Gastrocnemius medialis (tissue), 4 donors: Measurements from ENCODE around the gene RAB21. TPM values are rescaled to one million over a fixed set of nuclear protein-coding genes. Genes with fewer than 3 reads are reported as not detected.

Experiments used
- ATAC-seq, 2 donors: fragments of 150-250 bp; one replicate each; pipeline ENCODE4 v1.9.1; 2016
- DNase-seq, 2 donors: peaks; one replicate each; pipeline ENCODE4 v3.0.0-alpha.2; 2019
- H3K27ac ChIP-seq, 4 donors: fragments of 200-600 bp; sonication (generic); 1 replicate in 1 of 4; 2 replicates in 3 of 4; pipeline ENCODE4 v1.5.1; 2016 to 2018; ENCODE audit warnings: mild to moderate bottlenecking in 2 of 4, moderate library complexity in 1 of 4
- H3K27me3 ChIP-seq, 3 donors: fragments of 200-600 bp; sonication (generic) in 2 of 3; 1 replicate in 1 of 3; 2 replicates in 2 of 3; pipeline versions ENCODE4 v1.5.1 to v1.6.0; 2016 to 2019; ENCODE audit warnings: mild to moderate bottlenecking in 1 of 3, moderate library complexity in 1 of 3
- H3K36me3 ChIP-seq, 2 donors: fragments of 200-600 bp; sonication (generic) in 1 of 2; one replicate each; pipeline ENCODE4 v1.5.1; 2017 to 2018
- H3K4me1 ChIP-seq, 2 donors: fragments of 200-600 bp; sonication (generic) in 1 of 2; one replicate each; pipeline ENCODE4 v1.5.1; 2016 to 2017; ENCODE audit warnings: mild to moderate bottlenecking in 2 of 2
- H3K4me3 ChIP-seq, 4 donors: fragments of 200-600 bp; sonication (generic) in 3 of 4; 1 replicate in 1 of 4; 2 replicates in 3 of 4; pipeline ENCODE4 v1.5.1; 2016 to 2019; ENCODE audit warnings: mild to moderate bottlenecking in 2 of 4
- H3K9me3 ChIP-seq, 3 donors: fragments of 200-600 bp; sonication (generic) in 2 of 3; 1 replicate in 1 of 3; 2 replicates in 2 of 3; pipeline ENCODE4 v1.5.1; 2016 to 2019
- CTCF ChIP-seq, 5 experiments: fragments of 450-650 bp in 3 of 5; fragments of 200-600 bp in 2 of 5; sonication (generic) in 2 of 5; IDR thresholded peaks in 4 of 5; conservative IDR thresholded peaks in 1 of 5; 1 replicate in 4 of 5; 2 replicates in 1 of 5; pipeline ENCODE4 v1.5.1; 2016 to 2019; ENCODE audit warnings: antibody characterized with exemption in 5 of 5, mild to moderate bottlenecking in 3 of 5, moderate library complexity in 3 of 5
- POLR2A ChIP-seq, 2 donors: fragments of 450-650 bp; IDR thresholded peaks; one replicate each; pipeline ENCODE4 v1.6.1; 2017; ENCODE audit warnings: antibody characterized with exemption in 2 of 2, mild to moderate bottlenecking in 2 of 2, moderate library complexity in 2 of 2
- in situ Hi-C, 4 donors: fragments of 200-750 bp; cut with MboI; loops; one replicate each; pipeline versions ENCODE4 v1.15.0 to v1.8.0; 2017; ENCODE audit warnings: low sequenced_read_pairs in 4 of 4
- intact Hi-C: fragments of 100-400 bp; cut with DNase I; formaldehyde crosslinking; loops from one replicate; pipeline ENCODE4 v1.15.1; 2023; ENCODE audit warnings: low total_unique reads
- total RNA-seq, 4 donors: library from RNA; depleted of rRNA; stranded (reverse); fragments of >200 nt; gene quantifications; one replicate each; pipeline versions ENCODE4 v1.1.0 to v1.2.3, GENCODE V29; 2016

The RAB21 gene
- total RNA-seq, 4 donors from 2014 or later: 17.4 to 75.9 (median 45.7) TPM

GRCh38 chr12:71848212-71848611 lies 93.5 kb downstream of the RAB21 start:
- TF ChIP-seq POLR2A (IDR thresholded peaks at IDR 0.05) (no peak), CTCF (IDR thresholded peaks at IDR 0.05 in 4 of 5, conservative IDR thresholded peaks at IDR 0.05 in 1 of 5) (no peak)
- intact Hi-C loops: loop anchor here (1.0 to 10.0 kb wide), 3 partner anchors 92 to 1603 kb away; partner anchors contain the start of genes CNOT2 and TMEM19
- Histone ChIP-seq H3K27ac (peak overlapping the region; percentile 84 to 95 (median 90)), H3K4me3 (peak overlapping the region in 2 of 4 donors; percentile 1 to 15), H3K36me3 (no peaks in the 10 kb centered on the region), H3K27me3 (no peaks in the 10 kb centered on the region), H3K4me1 (peaks cover 69 to 83% of the 10 kb centered on the region in 2 donors), H3K9me3 (no peaks in the 10 kb centered on the region)
- ATAC-seq (peak; percentile 67 to 71), DNase-seq (no peak)
- in situ Hi-C loops: loop anchor here in 2 of 4 donors (10.0 kb wide), 2 partner anchors 73 to 93 kb away; partner anchors contain the start of gene RAB21 (in 1 of the 2)

GRCh38 chr12:71849109-71849851 lies 94.6 kb downstream of the RAB21 start:
- peak; percentile 92 to 93 for ATAC-seq
- peak overlapping the region; percentile 84 to 95 (median 90) for H3K27ac ChIP-seq
- in situ Hi-C loops: loop anchor here in 2 of 4 donors (10.0 kb wide), 2 partner anchors 74 to 94 kb away; partner anchors contain the start of gene RAB21 (in 1 of the 2)

More at GRCh38 chr12:71849109-71849851, 94.6 kb downstream of the RAB21 start:
- Histone ChIP-seq H3K4me1 (peaks cover 60 to 80% of the 10 kb centered on the region in 2 donors), H3K27me3 (no peaks in the 10 kb centered on the region), H3K36me3 (no peaks in the 10 kb centered on the region), H3K4me3 (peak overlapping the region in 3 of 4 donors; percentile 15 to 22 (median 20)), H3K9me3 (no peaks in the 10 kb centered on the region)
- TF ChIP-seq CTCF (IDR thresholded peaks at IDR 0.05 in 4 of 5, conservative IDR thresholded peaks at IDR 0.05 in 1 of 5) (peak in 3 of 5 experiments; percentile 20 to 50 (median 25)), POLR2A (IDR thresholded peaks at IDR 0.05) (peak in 1 of 2 donors; percentile 8)
- intact Hi-C loops: loop anchor here (5.0 to 10.0 kb wide), 2 partner anchors 162 to 1604 kb away; partner anchors contain the start of genes CNOT2 and TMEM19
- peak; percentile 42 to 63 for DNase-seq

Other genes starting within 250 kb of the RAB21 start
- gene ZFC3H1, start 91.0 kb upstream of the RAB21 start, total RNA-seq: 10 to 100 TPM in 2 of 4 donors, 1 to 10 TPM in 2; 6.5 to 26.4 (median 9.1) TPM
- 1 to 10 TPM in 3 of 4 donors, under 1 TPM in 1; 0.93 to 6.6 (median 3.2) TPM for gene THAP2, start 90.6 kb upstream of the RAB21 start, total RNA-seq
- gene TMEM19, start 68.8 kb upstream of the RAB21 start, total RNA-seq: 10 to 100 TPM in 3 of 4 donors, 1 to 10 TPM in 1; 9.3 to 47.0 (median 21.4) TPM
- gene TBC1D15, start 84.9 kb downstream of the RAB21 start, total RNA-seq: 10 to 100 TPM; 48.2 to 89.2 (median 52.2) TPM
- not detected for gene TPH2, start 184.0 kb downstream of the RAB21 start, total RNA-seq